Thyroid gland (tissue), 4 donors: Measurements from ENCODE around the gene GOLIM4.

Experiments used
- CTCF ChIP-seq, 6 experiments: fragments of 200-600 bp in 3 of 6; fragments of 450-650 bp in 3 of 6; sonication (generic) in 3 of 6; IDR thresholded peaks; one replicate each; pipeline ENCODE4 v1.5.1; 2016 to 2019; ENCODE audit warnings: antibody characterized with exemption in 6 of 6, mild to moderate bottlenecking in 2 of 6, inconsistent platforms in 1 of 6, moderate library complexity in 1 of 6
- POLR2A ChIP-seq, 2 donors: fragments of 450-650 bp; IDR thresholded peaks; one replicate each; pipeline ENCODE4 v1.6.1; 2017; ENCODE audit warnings: antibody characterized with exemption in 2 of 2, mild to moderate bottlenecking in 2 of 2, moderate library complexity in 1 of 2

DNA sequence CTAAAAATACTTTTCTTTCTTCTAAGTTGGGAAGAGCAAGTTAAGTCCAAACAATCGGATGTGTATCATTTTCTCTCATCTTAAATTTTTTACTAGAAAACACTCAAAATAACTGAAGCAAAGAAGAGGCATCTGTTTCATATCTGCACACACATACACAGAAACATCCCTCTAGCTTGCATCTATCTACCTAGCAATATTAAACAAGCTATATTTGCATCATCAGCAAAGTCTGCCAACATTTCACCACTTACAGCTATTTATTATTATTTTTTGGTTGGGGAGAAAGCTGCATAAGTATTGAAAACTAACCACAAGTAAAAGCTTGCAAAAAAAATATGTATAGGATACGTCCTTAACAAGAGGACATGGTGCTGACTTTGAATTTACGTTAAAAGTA lies 1.9 kb downstream of the GOLIM4 start:
- TF ChIP-seq CTCF (IDR thresholded peaks at IDR 0.05) (no peak), POLR2A (IDR thresholded peaks at IDR 0.05) (no peak)
